ENCODE results near the gene PITX3.

Gene PITX3

GRCh38 chr10:102245082-102245931 is 4.0 kb upstream of the PITX3 start, which contains the start of gene GBF1 (continued):
- TF ChIP-seq HIC1 (tag by site-specific recombination; IDR thresholded peaks at IDR 0.05), result peak; percentile 62; the same call in 1 of the 2 replicates
- TF ChIP-seq ZNF302 (tag by site-specific recombination; IDR thresholded peaks at IDR 0.05; ENCODE audit: low read depth), result no peak
- no peak for TF ChIP-seq ZNF26 (tag by site-specific recombination; IDR thresholded peaks at IDR 0.05)
- no peak for TF ChIP-seq ZNF426 (tag by site-specific recombination; IDR thresholded peaks at IDR 0.05)
- no peak for TF ChIP-seq ZNF202 (tag by site-specific recombination; IDR thresholded peaks at IDR 0.05; ENCODE audit: borderline replicate concordance)
- peak; percentile 76 for TF ChIP-seq PRDM10 (tag by site-specific recombination; IDR thresholded peaks at IDR 0.05)
- peak; percentile 55 for TF ChIP-seq ZNF501 (tag by site-specific recombination; IDR thresholded peaks at IDR 0.05)
- peak; percentile 59; the same call in 1 of the 2 replicates for TF ChIP-seq ZNF660 (tag by site-specific recombination; IDR thresholded peaks at IDR 0.05)
- no peak for TF ChIP-seq ZNF510 (tag by site-specific recombination; IDR thresholded peaks at IDR 0.05; ENCODE audit: insufficient replicate concordance)
- TF ChIP-seq ZNF274 (IDR thresholded peaks at IDR 0.05; ENCODE audit: low read length), result no peak
- TF ChIP-seq ZNF274 (tag by site-specific recombination; IDR thresholded peaks at IDR 0.05; ENCODE audit: borderline replicate concordance), result no peak
- TF ChIP-seq ZBTB48 (tag by site-specific recombination; IDR thresholded peaks at IDR 0.05), result peak; percentile 92
- peak; percentile 55 for TF ChIP-seq ZBTB17 (tag by site-specific recombination; IDR thresholded peaks at IDR 0.05)
- peak; percentile 49 for TF ChIP-seq PATZ1 (tag by site-specific recombination; IDR thresholded peaks at IDR 0.05)
- no peak for TF ChIP-seq CTCF (tag by site-specific recombination; IDR thresholded peaks at IDR 0.05)
- TF ChIP-seq BCL11A (tag by site-specific recombination; IDR thresholded peaks at IDR 0.05; ENCODE audit: low read depth), result peak; percentile 86
- no peak for TF ChIP-seq ZSCAN4 (tag by site-specific recombination; IDR thresholded peaks at IDR 0.05)
- TF ChIP-seq FEZF1 (tag by site-specific recombination; IDR thresholded peaks at IDR 0.05), result peak; percentile 66
- peak; percentile 71 for TF ChIP-seq SP7 (tag by site-specific recombination; IDR thresholded peaks at IDR 0.05)
- peak; percentile 29; the same call in 1 of the 2 replicates for TF ChIP-seq IKZF3 (tag by site-specific recombination; IDR thresholded peaks at IDR 0.05)
- peak; percentile 63; the same call in 1 of the 2 replicates for TF ChIP-seq ZBTB20 (tag by site-specific recombination; IDR thresholded peaks at IDR 0.05)
- TF ChIP-seq ZNF610 (tag by site-specific recombination; IDR thresholded peaks at IDR 0.05; ENCODE audit: borderline replicate concordance), result 0 out of 2 replicates have a peak, but pooled peaks have one; percentile 15
- no peak for TF ChIP-seq ATF2 (tag by site-specific recombination; IDR thresholded peaks at IDR 0.05; ENCODE audit: low read depth)
- TF ChIP-seq SP2 (tag by site-specific recombination; IDR thresholded peaks at IDR 0.05), result peak; percentile 100

Measured in HEK293 (cell line).